ENCODE measurements around the gene LCN2.
"Not testable (repeated sequence)": the region's sequence is repeated elsewhere in the genome, so short reads cannot be mapped to it uniquely, and the experiment has no call there.

LCN2 gene

GRCh38 chr9:128128836-128129590 lies 20.2 kb upstream of the LCN2 start:
- DNase-seq, result no peak

GRCh38 chr9:128129976-128130590 lies 19.2 kb upstream of the LCN2 start:
- not testable (repeated sequence) for DNase-seq

- not testable (repeated sequence) for DNase-seq
These were observed 18.6 kb upstream of the LCN2 start for GRCh38 chr9:128130651-128131050.

- DNase-seq, result not testable (repeated sequence)
These were observed 17.9 kb upstream of the LCN2 start for GRCh38 chr9:128131346-128131745.

- DNase-seq, result not testable (repeated sequence)
These were observed 17.1 kb upstream of the LCN2 start for GRCh38 chr9:128132139-128132538.

GRCh38 chr9:128135561-128135960 lies 13.7 kb upstream of the LCN2 start:
- DNase-seq, result not testable (repeated sequence)

- DNase-seq, result no peak
These were observed 12.1 kb upstream of the LCN2 start for GRCh38 chr9:128136816-128137793.

GRCh38 chr9:128138001-128138400 lies 11.3 kb upstream of the LCN2 start:
- DNase-seq, result no peak

GRCh38 chr9:128139621-128140020 lies 9.6 kb upstream of the LCN2 start:
- DNase-seq, result no peak

GRCh38 chr9:128141604-128142003 lies 7.6 kb upstream of the LCN2 start:
- no peak for DNase-seq

- no peak for DNase-seq
These were observed 7.2 kb upstream of the LCN2 start for GRCh38 chr9:128142061-128142460.

GRCh38 chr9:128142596-128142995 lies 6.7 kb upstream of the LCN2 start:
- DNase-seq, result no peak

- DNase-seq, result no peak
These were observed 5.6 kb upstream of the LCN2 start for GRCh38 chr9:128143525-128144238.

- no peak for DNase-seq
These were observed 4.7 kb upstream of the LCN2 start for GRCh38 chr9:128144239-128145181.

GRCh38 chr9:128145536-128145935 lies 3.7 kb upstream of the LCN2 start:
- DNase-seq, result no peak

GRCh38 chr9:128145951-128146351 lies 3.3 kb upstream of the LCN2 start:
- DNase-seq, result no peak

- DNase-seq, result no peak
These were observed 2.6 kb upstream of the LCN2 start for GRCh38 chr9:128146591-128147120.

- DNase-seq, result no peak
These were observed 698 bp upstream of the LCN2 start for GRCh38 chr9:128148509-128149000.

- no peak for DNase-seq
These were observed 819 bp downstream of the LCN2 start for GRCh38 chr9:128149951-128150593.

- DNase-seq, result no peak
These were observed 1.5 kb downstream of the LCN2 start for GRCh38 chr9:128150594-128151308.

Data from T-helper 9 cell (primary cell).